SK-N-SH (cell line): ENCODE measurements around the gene CFI. TPM values are rescaled to one million over a fixed set of nuclear protein-coding genes. Genes with fewer than 3 reads are reported as not detected.
A peak's percentile ranks its signal among the peaks of the same experiment; 100 is the strongest.

Experiments
- CTCF ChIA-PET: fragments of 300-600, 350-600 bp; formaldehyde crosslinking; extraction: SDS; loops from one replicate; lab custom pipeline; 2021; lab: Yijun Ruan, JAX
- POLR2A ChIA-PET: fragments of 350-600 bp; sonication (Branson Sonifier 250); formaldehyde crosslinking; extraction: SDS; loops from one replicate; lab custom pipeline; 2020; ENCODE audit warnings: antibody characterized with exemption, inconsistent platforms; lab: Yijun Ruan, JAX
- DNase-seq: peaks from one replicate; pipeline ENCODE4 v3.0.0; 2012
- H2AFZ ChIP-seq: fragments of 200-600 bp; sonication (generic); 2 replicates; pipeline ENCODE4 v1.8.1; 2016; ENCODE audit warnings: antibody characterized with exemption, mild to moderate bottlenecking, low read depth
- H3F3A ChIP-seq: fragments of 200-600 bp; sonication (generic); replicated peaks from 2 replicates; pipeline ENCODE3; 2016; ENCODE audit warnings: antibody characterized with exemption, mild to moderate bottlenecking; ENCODE audit not compliant: insufficient read depth
- H3K27ac ChIP-seq, 2 experiments: fragments of 200-500 bp in 1 of 2; fragments of 200-600 bp in 1 of 2; sonication (Bioruptor generic) in 1 of 2; sonication (generic), shearing (Covaris generic) in 1 of 2; 2 replicates each; pipeline versions ENCODE4 v1.5.1 to v1.6.1; 2014 to 2016; ENCODE audit warnings: low read depth in 2 of 2, inconsistent platforms in 1 of 2, low read length in 1 of 2, mild to moderate bottlenecking in 1 of 2, mixed read lengths in 1 of 2
- H3K27me3 ChIP-seq: fragments of 200-600 bp; sonication (generic), shearing (Covaris generic); 2 replicates; pipeline ENCODE4 v1.6.1; 2016; ENCODE audit warnings: mixed run types; ENCODE audit not compliant: insufficient read depth
- H3K36me3 ChIP-seq, 2 experiments: fragments of 200-500 bp in 1 of 2; fragments of 200-600 bp in 1 of 2; sonication (Bioruptor generic) in 1 of 2; sonication (generic) in 1 of 2; replicated peaks in 1 of 2; 2 replicates each; pipeline versions ENCODE3 to v1.5.1; 2014 to 2016; ENCODE audit warnings: low read length in 1 of 2, mild to moderate bottlenecking in 1 of 2; ENCODE audit not compliant: insufficient read depth in 2 of 2, control insufficient read depth in 1 of 2
- H3K4me1 ChIP-seq, 2 experiments: fragments of 200-500 bp in 1 of 2; fragments of 200-600 bp in 1 of 2; sonication (Bioruptor generic) in 1 of 2; sonication (generic), shearing (Covaris generic) in 1 of 2; 2 replicates each; pipeline versions ENCODE4 v1.5.1 to v1.6.1; 2014 to 2016; ENCODE audit warnings: low read depth in 1 of 2, low read length in 1 of 2, mixed run types in 1 of 2; ENCODE audit not compliant: insufficient read depth in 2 of 2, control insufficient read depth in 1 of 2
- H3K4me2 ChIP-seq: fragments of 200-600 bp; sonication (generic), shearing (Covaris generic); 2 replicates; pipeline ENCODE4 v1.6.1; 2017; ENCODE audit warnings: mixed run types
- H3K4me3 ChIP-seq, 2 experiments: fragments of 200-500 bp in 1 of 2; fragments of 200-600 bp in 1 of 2; sonication (Bioruptor generic) in 1 of 2; sonication (generic), shearing (Covaris generic) in 1 of 2; 2 replicates each; pipeline versions ENCODE4 v1.5.1 to v1.8.1; 2014 to 2016; ENCODE audit warnings: low read depth in 2 of 2, inconsistent platforms in 1 of 2, low read length in 1 of 2, mild to moderate bottlenecking in 1 of 2, mixed read lengths in 1 of 2, moderate library complexity in 1 of 2
- H3K79me2 ChIP-seq: fragments of 200-600 bp; sonication (generic); 2 replicates; pipeline ENCODE4 v1.8.1; 2017; ENCODE audit warnings: mild to moderate bottlenecking; ENCODE audit not compliant: insufficient read depth
- H3K9ac ChIP-seq: fragments of 200-600 bp; sonication (generic); 2 replicates; pipeline ENCODE4 v1.6.1; 2017; ENCODE audit warnings: mixed run types
- H3K9me2 ChIP-seq: fragments of 200-600 bp; sonication (generic); 2 replicates; pipeline ENCODE4 v1.6.1; 2017; ENCODE audit warnings: mixed run types
- H3K9me3 ChIP-seq: fragments of 200-600 bp; sonication (generic); 2 replicates; pipeline ENCODE4 v1.6.1; 2017; ENCODE audit warnings: mixed run types, mild to moderate bottlenecking, moderate library complexity
- H4K20me1 ChIP-seq: fragments of 200-600 bp; sonication (generic); 2 replicates; pipeline ENCODE4 v1.6.1; 2017; ENCODE audit warnings: mild to moderate bottlenecking, mixed run types; ENCODE audit not compliant: insufficient read depth
- EP300 ChIP-seq, 2 experiments: IDR thresholded peaks; 2 replicates each; pipeline versions ENCODE4 v1.4.0 to v1.6.1; 2012; ENCODE audit warnings: borderline replicate concordance in 1 of 2, low read depth in 1 of 2, low read length in 1 of 2
- FOSL2 ChIP-seq: IDR thresholded peaks from 2 replicates; pipeline ENCODE4 v1.4.0; 2012; ENCODE audit warnings: low read depth, mild to moderate bottlenecking, moderate library complexity, borderline replicate concordance
- FOXM1 ChIP-seq: IDR thresholded peaks from 2 replicates; pipeline ENCODE4 v1.4.0; 2012; ENCODE audit warnings: low read depth, mild to moderate bottlenecking
- GATA2 ChIP-seq: sonication (generic); formaldehyde crosslinking; IDR thresholded peaks from 2 replicates; pipeline ENCODE4 v1.5.0; 2020; ENCODE audit warnings: mild to moderate bottlenecking, missing genetic modification reagents
- JUND ChIP-seq: IDR thresholded peaks from 2 replicates; pipeline ENCODE4 v1.4.0; 2012
- MXI1 ChIP-seq: IDR thresholded peaks from 2 replicates; pipeline ENCODE4 v1.6.1; 2012; ENCODE audit warnings: mild to moderate bottlenecking, low read depth, low read length, improper control_type of control experiment
- NRF1 ChIP-seq: IDR thresholded peaks from 2 replicates; pipeline ENCODE4 v1.6.1; 2012; ENCODE audit warnings: low read depth, mild to moderate bottlenecking, low read length
- RCOR1 ChIP-seq: fragments of 150-350 bp; IDR thresholded peaks from 2 replicates; pipeline ENCODE4 v1.6.1; 2017; ENCODE audit warnings: antibody characterized with exemption, low read length
- RFX5 ChIP-seq: IDR thresholded peaks from 2 replicates; pipeline ENCODE4 v1.6.1; 2012; ENCODE audit warnings: mild to moderate bottlenecking, improper control_type of control experiment, low read length
- RXRA ChIP-seq: IDR thresholded peaks from 2 replicates; pipeline ENCODE4 v1.4.0; 2012; ENCODE audit warnings: low read depth, mild to moderate bottlenecking, borderline replicate concordance
- SIN3A ChIP-seq: IDR thresholded peaks from 2 replicates; pipeline ENCODE4 v1.6.1; 2012; ENCODE audit warnings: low read depth, mild to moderate bottlenecking, low read length, moderate library complexity, borderline replicate concordance
- TAF1 ChIP-seq: IDR thresholded peaks from 2 replicates; pipeline ENCODE4 v1.6.1; 2012; ENCODE audit warnings: low read depth, mild to moderate bottlenecking, low read length, moderate library complexity, borderline replicate concordance
- TCF12 ChIP-seq: IDR thresholded peaks from 2 replicates; pipeline ENCODE4 v1.4.0; 2012
- TEAD4 ChIP-seq: IDR thresholded peaks from 2 replicates; pipeline ENCODE4 v1.4.0; 2012; ENCODE audit warnings: mild to moderate bottlenecking, borderline replicate concordance; ENCODE audit not compliant: insufficient read depth
- USF1 ChIP-seq: IDR thresholded peaks from 2 replicates; pipeline ENCODE4 v1.4.0; 2012; ENCODE audit warnings: low read depth, borderline replicate concordance
- YY1 ChIP-seq: IDR thresholded peaks from 2 replicates; pipeline ENCODE4 v1.4.0; 2012; ENCODE audit warnings: low read depth, mild to moderate bottlenecking
- WGBS: methylation state at CpG from one replicate; pipeline ENCODE4 v1.1.6; 2017; ENCODE audit warnings: low lambda C conversion rate; 5-methylcytosine and 5-hydroxymethylcytosine counted together
- polyA plus RNA-seq, 3 experiments: library from polyadenylated mRNA; depleted of rRNA; stranded (reverse); fragments of >200 nt; gene quantifications; 2 replicates each; pipeline ENCODE4 v1.2.3, GENCODE V29; 2012
- TF ChIP-seq, protein P1 (sequence below): IDR thresholded peaks from 2 replicates; pipeline ENCODE4; 2012
- TF ChIP-seq, protein P2 (sequence below): fragments of 200-600 bp; sonication (generic); IDR thresholded peaks from 2 replicates; pipeline ENCODE4 v1.6.1; 2017; ENCODE audit warnings: antibody characterized with exemption, mild to moderate bottlenecking, moderate library complexity
- TF ChIP-seq, protein P3 (sequence below): fragments of 150-350 bp; IDR thresholded peaks from 2 replicates; pipeline ENCODE4 v1.6.1; 2016; ENCODE audit warnings: mild to moderate bottlenecking, low read depth, low read length

The CFI gene
- polyA plus RNA-seq, 1 of the 3 experiments (the other 2 are of a cell fraction) = 19.6 TPM

DNA sequence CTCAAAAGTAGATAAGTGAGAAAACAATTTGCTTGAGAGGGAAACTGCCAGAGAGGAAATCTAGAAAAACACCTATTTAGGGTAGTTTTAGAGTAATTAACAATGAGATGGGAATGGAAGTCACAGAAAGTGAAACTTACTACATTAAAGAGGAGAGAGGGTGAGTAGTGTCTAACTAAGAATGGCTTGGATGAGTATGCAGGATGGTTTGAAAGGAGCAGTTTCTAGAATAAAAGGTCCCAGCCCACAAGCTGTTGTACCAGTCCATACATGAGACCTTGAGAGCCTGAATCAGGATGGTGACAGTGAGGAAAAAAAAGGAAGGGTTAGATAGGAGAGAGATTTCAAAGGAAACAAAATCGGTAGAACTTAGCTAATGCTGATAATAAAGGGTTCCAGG is 15.1 kb upstream of the CFI start:
- 0% methylated on average over 1 of the region's 1 CpG for WGBS
- H3K27ac ChIP-seq = no peak overlapping the region
- no peaks in the 10 kb centered on the region for H3F3A ChIP-seq
- H3K9ac ChIP-seq = peak overlapping the region; percentile 88; the same call in 1 of the 2 replicates
- H2AFZ ChIP-seq = no peak overlapping the region
- no peaks in the 10 kb centered on the region for H3K27me3 ChIP-seq
- H3K79me2 ChIP-seq = peaks cover 60% of the 10 kb centered on the region
- no peak for DNase-seq
- H3K9me3 ChIP-seq = no peaks in the 10 kb centered on the region
- TF ChIP-seq MXI1 (no peak), RFX5 (no peak), TCF12 (no peak), YY1 (no peak), FOXM1 (no peak), TAF1 (no peak), RXRA (no peak), GATA2 (no peak), JUND (no peak), NRF1 (no peak), FOSL2 (no peak), RCOR1 (no peak), SIN3A (no peak), USF1 (no peak), EP300 (IDR thresholded peaks at IDR 0.05; ENCODE audit: borderline replicate concordance in 1 of 2, low read depth in 1 of 2, low read length in 1 of 2) (no peak), TEAD4 (no peak)
- TF ChIP-seq, protein P1, sequence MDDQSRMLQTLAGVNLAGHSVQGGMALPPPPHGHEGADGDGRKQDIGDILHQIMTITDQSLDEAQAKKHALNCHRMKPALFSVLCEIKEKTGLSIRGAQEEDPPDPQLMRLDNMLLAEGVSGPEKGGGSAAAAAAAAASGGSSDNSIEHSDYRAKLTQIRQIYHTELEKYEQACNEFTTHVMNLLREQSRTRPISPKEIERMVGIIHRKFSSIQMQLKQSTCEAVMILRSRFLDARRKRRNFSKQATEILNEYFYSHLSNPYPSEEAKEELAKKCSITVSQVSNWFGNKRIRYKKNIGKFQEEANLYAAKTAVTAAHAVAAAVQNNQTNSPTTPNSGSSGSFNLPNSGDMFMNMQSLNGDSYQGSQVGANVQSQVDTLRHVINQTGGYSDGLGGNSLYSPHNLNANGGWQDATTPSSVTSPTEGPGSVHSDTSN = no peak
- TF ChIP-seq, protein P2, sequence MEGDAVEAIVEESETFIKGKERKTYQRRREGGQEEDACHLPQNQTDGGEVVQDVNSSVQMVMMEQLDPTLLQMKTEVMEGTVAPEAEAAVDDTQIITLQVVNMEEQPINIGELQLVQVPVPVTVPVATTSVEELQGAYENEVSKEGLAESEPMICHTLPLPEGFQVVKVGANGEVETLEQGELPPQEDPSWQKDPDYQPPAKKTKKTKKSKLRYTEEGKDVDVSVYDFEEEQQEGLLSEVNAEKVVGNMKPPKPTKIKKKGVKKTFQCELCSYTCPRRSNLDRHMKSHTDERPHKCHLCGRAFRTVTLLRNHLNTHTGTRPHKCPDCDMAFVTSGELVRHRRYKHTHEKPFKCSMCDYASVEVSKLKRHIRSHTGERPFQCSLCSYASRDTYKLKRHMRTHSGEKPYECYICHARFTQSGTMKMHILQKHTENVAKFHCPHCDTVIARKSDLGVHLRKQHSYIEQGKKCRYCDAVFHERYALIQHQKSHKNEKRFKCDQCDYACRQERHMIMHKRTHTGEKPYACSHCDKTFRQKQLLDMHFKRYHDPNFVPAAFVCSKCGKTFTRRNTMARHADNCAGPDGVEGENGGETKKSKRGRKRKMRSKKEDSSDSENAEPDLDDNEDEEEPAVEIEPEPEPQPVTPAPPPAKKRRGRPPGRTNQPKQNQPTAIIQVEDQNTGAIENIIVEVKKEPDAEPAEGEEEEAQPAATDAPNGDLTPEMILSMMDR = no peak
- TF ChIP-seq, protein P3, sequence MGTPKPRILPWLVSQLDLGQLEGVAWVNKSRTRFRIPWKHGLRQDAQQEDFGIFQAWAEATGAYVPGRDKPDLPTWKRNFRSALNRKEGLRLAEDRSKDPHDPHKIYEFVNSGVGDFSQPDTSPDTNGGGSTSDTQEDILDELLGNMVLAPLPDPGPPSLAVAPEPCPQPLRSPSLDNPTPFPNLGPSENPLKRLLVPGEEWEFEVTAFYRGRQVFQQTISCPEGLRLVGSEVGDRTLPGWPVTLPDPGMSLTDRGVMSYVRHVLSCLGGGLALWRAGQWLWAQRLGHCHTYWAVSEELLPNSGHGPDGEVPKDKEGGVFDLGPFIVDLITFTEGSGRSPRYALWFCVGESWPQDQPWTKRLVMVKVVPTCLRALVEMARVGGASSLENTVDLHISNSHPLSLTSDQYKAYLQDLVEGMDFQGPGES = no peak
- H3K9me2 ChIP-seq = no peaks in the 10 kb centered on the region
- peaks cover 38 to 42% of the 10 kb centered on the region in 2 experiments for H3K36me3 ChIP-seq
- peak overlapping the region; percentile 93 for H3K4me2 ChIP-seq
- ChIA-PET POLR2A (no interaction called here), CTCF (interaction anchor here (0.6 to 3.0 kb wide), 2 partner anchors 10 to 384 kb away, joined by 5 to 17 read pairs; no protein-coding TSS in a partner anchor)
- peaks cover 5 to 11% of the 10 kb centered on the region in 2 experiments; a peak in 3 of 4 replicates for H3K4me1 ChIP-seq
- H4K20me1 ChIP-seq = no peaks in the 10 kb centered on the region
- peak overlapping the region; percentile 91 to 100 for H3K4me3 ChIP-seq
